T-helper 1 cell (primary cell): ENCODE measurements around the gene MARK3.
A peak's percentile ranks its signal among the peaks of the same experiment; 100 is the strongest.

Source experiments
- DNase-seq, 5 donors: peaks; one replicate each; pipeline ENCODE4 v3.0.0-alpha.2; 2012 to 2020

Gene MARK3

DNA sequence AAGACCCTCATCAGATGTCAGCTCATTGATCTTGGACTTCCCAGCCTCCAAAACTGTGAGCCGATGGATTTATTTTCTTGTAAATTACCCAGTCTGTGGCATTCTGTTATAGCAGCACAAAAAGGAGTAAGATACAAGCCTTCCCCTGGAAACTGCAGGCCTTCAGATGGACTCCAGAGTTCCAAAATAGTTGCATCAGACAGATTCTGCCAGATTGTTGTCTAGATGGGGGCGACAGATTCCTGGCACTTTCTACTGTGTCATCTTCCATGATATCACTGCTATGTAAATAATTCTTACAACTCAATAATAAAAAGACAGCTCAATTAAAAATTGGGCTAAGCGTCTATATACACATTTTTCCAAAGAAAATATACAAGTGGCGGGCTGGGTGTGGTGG, 17.2 kb upstream of the MARK3 start:
- DNase-seq, result no peak

DNA sequence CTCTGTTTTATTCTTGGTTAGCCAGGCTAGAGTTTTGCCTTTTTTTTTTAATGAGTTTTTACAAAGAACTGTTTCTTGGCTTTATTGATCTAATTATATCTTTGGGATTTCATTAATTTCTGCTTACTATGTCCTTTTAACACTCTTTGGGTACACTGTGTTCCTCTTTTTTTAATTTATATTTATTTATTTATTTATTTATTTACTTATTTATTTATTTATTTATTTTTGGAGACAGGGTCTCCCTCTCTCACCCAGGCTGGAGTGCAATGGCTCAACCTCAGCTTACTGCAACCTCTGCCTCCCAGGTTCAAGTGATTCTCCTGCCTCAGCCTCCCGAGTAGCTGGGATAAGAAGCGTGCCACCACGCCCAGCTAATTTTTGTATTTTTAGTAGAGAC, 15.1 kb upstream of the MARK3 start:
- no peak for DNase-seq

DNA sequence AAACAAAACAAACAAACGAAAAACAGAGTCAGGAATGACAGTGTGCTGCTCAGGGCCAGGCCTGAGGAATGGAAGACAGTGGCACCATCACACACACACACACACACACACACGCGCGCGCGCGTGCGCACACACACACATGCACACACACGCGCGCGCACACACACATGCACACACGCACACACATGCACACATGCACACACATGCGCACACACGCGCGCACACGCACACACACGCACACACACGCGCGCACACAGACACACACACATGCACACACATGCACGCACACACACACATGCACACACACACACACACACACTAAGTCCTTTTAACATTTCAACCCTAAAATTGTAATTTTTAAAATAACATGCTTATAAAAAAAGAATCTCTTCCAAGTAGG, 13.2 kb upstream of the MARK3 start:
- DNase-seq, result no peak

DNA sequence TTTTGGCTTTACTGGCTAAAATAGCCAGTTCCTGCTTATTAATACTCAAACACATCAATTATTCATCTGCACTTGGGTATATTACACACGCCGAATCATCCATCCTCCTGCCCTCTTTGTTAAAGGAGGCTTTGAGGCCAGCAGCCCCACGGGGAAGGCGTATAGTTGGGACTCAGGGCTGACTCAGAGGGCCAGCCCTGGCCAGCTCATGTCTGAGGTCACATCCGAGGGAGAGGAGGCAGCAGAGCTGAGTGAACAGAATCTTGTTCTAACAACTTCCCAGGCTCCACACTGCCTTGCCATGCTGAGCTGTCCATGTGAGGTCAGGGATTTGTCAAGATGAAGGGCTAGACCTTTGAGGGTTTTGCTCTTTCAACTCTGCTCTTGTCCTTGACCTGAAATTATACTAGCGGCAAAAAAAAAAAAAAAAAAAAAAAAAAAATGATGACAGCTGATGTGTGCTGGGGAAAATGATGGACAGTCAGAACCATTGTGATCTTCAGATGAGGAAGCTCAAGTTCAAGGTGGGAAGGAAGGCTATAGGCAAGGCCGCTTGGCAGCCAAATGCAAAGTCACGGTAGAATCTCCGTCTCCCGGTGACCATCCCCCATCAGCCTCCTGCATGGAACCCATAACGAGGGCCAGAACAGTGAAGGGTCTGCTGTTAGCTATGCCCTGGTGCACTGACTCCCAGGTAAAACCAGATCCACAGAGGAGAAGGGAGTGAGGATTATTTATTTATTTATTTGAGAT, 12.5 kb upstream of the MARK3 start:
- DNase-seq, result no peak

DNA sequence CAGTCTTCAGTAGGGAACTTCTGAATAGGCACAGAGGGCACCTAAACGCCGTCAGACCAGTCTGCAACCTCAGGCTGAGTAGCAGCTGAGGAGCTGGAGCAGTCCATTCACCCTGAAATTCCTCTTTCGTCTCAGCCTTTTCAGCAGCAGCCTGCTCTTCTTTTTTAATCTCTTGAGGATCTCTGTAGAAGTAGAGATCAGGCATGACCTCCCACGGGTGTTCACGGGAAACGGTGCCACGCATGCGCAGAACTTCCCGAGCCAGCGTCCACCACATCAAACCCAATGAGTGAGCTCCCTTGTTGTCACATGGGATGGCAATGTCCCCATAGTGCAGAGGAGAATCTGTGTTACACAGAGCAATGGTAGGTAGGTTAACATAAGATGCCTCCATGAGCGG, 11.1 kb upstream of the MARK3 start:
- DNase-seq, result no peak

DNA sequence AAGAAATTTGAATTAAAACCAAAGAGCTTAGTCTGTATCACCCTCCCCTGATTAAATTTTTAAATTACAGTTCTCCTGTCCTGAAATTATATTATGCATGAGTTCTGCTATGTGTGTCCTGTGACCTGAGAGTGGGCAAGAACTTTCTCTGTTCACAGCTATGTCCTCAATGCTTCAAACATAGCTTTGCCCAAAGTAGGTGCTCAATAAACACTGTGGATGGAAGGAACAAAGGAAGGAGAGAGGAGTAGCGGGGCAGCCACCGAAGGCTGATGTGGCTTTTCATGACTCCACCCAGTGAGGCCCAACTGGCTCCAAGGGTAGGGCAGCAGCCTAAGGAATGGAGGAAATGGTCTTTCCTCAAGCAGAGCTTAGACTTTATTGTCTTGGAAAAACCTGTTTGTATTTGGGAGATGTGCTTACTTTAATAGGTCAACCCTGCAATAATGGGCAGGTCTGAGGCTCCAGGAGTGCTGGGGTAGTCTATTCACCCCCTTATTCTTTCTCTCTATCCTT, 7.6 kb upstream of the MARK3 start:
- no peak for DNase-seq

DNA sequence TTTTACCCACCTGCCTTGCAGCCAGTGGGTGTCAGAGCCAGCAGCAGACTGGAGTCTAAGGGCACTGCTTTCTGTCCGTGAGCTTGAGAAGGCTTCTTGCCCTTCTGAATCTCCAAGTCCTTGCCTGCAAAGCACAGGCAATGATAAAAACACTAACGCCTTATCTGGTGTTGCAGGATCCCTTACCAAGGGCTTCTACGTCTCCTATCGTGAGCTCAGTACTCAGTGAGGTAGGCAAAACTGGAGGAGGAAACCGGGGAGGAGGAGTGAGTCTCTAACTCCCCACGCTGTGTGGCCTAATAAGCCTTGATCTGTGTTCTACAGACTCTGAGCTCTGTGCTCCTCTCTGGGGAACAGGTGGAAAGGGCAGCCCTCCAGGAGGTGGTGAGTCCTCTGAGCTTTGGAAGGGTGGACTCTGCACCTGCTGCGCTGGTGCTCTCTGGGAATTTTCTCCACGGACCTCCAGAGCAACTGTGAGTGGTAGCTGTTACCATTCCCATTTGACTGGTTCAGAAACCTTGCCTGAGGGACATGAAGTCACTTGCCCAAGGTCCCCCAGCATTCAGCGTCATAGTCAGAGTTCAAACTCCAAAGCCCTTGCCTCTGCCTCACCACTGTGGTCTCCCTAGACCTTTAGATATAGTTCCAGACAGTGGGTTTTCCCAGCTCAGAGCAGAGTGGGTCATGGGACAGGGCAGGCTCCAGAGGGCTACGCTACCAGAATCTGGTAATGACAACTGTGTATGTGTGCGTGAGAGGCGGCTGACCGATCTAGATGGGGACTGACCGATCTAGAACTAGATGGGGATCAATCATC, 7.0 kb upstream of the MARK3 start:
- DNase-seq, result no peak

DNA sequence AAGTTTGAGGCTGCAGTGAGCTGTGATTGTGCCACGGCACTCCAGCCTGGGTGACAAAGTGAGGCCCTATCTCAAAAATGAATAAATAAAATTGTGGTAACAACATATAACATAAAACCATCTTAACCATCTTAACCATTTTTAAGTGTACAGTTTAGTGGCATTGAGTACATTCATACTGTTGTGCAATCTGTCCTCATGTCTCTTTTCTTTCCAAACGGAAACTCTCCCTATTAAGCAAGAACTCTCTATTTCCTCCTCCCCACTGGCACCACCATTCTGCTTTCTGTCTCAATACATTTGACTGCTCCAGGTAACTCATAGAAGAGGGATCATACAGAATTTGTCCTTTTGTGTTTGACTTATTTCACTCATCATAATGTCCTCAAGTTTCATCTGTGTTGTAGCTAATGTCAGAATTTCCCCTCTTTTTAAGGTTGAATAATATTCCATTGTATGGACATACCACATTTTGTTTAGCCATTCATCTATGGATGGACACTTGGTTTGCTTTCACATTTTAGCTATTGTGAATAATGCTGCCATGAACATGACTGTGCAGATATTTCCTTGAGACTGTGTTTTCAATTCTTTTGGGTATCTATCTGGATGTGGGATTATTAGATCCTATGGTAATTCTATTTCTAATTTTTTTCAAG, 4.4 kb upstream of the MARK3 start:
- no peak for DNase-seq

DNA sequence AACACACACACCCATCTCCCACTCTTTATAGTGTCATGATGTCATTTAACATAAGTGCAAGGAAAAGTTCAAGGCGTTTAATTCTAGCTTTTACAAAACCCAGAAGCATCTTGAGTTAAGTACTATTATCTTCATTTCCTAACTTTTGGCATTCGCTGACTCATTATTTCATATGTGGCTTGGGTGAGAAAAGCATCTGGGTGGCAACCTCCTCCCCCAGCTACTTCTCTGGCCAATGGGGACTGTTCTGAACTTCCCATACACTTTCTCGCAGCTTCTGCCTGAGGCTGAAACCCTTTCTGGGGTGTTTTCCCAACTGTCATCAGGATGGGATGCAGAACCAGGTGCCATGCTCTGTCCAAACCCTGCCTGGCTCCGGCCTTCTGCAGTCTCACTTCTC, 2.8 kb upstream of the MARK3 start:
- DNase-seq, result peak in 1 of 5 donors; percentile 8

DNA sequence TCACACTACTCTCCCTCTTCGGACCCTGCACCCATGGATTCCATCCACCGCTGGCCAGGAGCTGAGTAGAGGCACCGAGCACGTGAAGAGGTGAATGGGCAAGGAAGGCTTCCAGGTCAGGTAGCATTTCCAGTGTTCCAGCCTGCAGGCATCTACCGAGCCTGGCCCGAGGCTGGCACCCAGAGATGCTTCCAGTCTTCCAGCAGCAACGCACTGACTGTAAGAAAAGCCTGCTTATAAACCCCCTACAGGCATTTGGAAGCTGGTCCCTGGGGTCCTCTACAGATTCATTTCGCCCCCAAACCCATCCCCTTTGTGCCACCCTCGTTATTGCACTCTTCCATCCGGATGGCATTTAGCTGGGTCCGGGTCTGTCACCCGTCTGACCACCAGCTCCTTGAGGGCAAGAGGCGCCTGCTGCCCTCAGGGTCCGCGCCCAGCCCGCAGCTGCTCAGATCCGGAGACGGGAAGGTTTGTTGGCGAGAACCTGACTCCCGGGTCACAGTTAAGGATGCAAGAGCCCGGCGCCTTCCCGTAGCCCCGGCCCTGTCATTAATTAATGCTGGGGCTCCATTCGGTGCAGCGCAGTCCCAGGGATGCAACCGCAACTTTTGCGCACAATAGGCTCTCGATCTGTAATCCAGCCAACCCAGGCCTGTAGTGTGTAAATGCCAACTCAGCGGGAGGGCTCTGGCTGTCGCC, 614 bp upstream of the MARK3 start:
- no peak for DNase-seq

DNA sequence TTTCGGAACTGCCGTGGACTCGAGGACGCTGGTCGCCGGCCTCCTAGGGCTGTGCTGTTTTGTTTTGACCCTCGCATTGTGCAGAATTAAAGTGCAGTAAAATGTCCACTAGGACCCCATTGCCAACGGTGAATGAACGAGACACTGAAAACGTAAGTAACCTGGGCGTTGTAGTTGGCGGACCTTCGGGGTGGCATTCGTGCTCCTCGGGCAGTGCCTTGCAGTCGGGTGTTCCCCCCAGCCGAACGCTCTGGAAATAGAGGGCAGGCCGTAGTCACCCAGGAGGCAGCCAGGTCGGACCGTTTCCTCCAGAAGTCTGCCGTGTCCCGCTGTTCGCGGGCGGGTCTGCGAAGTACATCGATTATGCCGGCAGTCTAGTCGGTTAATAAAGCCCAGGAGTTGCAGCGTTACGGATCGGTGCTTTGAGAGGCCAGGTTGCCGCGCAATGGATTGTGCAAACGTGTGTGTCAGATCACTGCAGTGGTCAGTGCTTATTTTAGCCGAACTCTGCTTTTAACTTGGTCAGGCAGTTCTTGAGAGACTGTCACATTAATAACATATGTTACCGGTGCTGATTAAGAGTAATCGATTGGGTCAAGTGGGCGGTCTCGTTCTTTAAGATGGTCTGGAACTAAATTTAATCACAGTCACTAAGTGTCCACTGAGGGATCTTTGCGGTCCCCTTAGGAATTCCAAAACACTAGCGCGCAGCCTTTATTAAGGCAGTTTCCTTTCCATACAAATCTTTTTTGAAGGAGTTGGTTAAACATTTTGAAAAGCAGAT, 906 bp downstream of the MARK3 start:
- DNase-seq, result peak in 4 of 5 donors; percentile 15 to 45 (median 24)

DNA sequence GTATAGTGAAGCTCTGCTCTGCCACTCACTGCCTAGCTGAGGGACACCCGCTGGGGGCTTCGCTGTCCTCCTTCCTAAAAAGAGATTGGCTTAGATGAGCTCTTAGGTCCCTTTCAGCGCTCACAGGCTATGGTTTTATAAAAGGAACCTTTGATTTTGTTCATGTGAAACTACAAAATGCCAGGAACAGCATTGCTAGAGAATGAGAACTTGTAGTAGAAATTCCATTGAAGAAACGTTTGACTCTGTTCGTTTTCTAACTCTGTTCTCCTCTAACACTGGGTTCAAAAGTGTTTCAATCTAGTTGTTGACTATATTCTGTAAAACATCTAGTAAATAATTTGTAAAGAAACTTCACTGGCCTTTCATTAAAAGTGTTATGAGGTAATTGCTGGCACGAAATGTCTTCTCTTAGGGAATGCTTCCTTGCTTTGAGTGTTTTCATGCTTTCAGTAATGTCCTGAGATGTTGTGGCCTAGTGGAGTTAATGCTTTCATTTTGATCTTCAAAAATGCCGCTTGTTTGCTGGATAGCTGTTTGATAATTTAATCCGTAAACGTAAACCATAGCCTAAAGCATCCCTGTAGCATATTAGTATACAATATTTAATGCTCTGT, 1.6 kb downstream of the MARK3 start:
- peak in 1 of 5 donors; percentile 9 for DNase-seq

DNA sequence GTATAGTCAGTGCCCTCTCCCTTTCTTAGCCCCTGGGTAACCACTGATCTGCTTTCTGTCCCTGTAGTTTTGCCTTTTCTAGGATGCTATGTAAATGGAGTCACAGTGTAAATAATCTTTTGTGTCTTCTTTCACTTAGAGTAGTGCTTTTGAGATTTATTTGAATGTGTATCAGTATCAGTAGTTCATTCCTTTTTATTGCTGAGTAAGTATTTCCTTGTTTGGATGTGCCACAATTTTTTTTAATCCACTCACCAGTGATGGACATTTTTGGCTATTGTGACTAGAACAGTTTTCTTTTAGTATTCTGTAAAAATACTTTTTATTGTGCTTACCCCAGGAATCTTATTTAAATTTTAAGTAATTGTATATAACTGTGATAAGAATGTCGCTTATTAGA, 3.4 kb downstream of the MARK3 start:
- DNase-seq, result no peak

DNA sequence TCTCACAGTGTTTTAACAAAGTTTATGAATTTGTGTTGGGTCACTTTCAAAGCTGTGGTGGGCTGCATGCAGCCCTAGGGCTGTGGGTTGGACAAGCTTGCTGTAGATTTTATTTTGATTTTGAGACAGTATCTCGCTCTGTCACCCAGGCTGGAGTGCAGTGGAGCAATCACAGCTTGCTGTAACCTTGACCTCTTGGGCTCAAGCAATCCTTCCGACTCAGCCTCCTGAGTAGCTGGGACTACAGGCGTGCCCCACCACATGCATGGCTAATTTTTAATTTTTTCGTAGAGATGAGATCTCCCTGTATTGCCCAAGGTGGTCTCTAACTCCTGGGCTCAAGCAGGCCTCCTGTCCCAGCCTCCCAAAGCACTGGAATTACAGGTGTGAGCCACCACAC, 5.4 kb downstream of the MARK3 start:
- DNase-seq, result no peak

DNA sequence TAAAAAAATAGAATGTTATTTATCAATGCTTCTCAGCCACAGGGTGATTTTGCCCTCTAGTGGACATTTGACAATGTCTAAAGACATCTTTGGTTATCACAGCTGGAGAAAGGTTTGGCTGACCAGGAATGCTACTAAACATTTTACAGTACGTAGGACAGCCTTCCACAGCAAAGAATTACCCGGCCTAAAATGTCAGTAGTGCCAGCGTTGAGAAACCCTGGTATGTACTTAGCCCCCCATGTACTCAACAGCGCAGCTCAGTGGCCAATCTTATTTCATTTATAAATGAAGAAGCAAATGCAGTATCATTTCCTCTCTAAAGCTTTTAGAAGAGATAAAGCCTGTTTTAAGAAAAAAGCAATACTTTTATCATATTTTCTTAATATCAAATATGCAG, 5.8 kb downstream of the MARK3 start:
- peak in 4 of 5 donors; percentile 19 to 33 (median 28) for DNase-seq

DNA sequence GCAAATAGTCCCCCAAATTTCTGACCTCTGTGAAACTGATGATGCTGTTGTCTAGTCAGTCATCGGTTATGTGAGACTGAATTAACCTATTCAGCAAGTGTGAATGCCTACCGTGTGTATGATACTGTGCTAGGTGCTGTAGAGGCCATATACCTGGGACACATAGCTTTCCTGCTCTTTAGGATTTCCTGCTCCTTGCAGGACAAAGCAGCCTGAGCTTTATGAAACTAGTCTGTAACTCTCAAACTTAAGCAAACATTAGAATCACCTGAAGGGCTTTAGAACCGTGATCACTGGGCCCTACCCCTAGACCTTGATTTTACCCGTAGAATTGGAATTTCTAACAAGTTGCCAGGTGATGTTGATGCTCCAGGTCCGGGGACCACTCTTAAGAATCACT, 6.9 kb downstream of the MARK3 start:
- no peak for DNase-seq

DNA sequence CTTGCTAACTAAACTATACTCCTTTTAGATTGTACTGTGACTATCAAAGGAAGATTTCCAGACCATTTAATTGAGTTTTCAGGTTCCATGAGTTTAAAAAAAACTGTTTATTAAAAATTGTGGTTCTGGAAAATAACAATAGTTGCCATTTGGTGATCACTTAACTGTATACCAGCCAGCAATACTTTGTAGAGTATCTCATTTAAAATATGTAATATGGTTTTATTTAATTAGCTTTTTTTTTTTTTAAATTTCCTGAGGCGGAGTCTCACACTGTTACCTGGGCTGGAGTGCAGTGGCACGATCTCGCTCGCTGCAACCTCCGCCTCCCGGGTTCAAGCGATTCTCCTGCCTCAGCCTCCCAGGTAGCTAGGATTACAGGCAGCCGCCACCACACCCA, 7.4 kb downstream of the MARK3 start:
- DNase-seq, result no peak

DNA sequence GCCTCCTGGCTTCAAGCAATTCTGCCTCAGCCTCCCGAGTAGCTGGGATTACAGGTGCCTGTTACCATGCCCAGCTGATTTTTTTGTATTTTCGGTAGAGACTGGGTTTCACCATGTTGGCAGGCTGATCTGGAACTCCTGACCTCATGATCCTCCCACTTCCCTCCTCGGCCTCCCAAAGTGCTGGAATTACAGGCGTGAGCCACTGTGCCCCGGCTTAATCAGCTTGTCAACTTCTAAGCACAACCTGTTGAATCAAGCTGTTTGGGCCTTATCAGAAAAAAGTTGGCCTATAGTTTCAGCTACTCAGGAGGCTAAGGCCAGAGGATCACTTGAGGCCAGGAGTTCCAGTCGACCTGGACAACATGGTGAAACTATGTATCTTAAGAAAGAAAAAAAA, 7.9 kb downstream of the MARK3 start:
- no peak for DNase-seq

DNA sequence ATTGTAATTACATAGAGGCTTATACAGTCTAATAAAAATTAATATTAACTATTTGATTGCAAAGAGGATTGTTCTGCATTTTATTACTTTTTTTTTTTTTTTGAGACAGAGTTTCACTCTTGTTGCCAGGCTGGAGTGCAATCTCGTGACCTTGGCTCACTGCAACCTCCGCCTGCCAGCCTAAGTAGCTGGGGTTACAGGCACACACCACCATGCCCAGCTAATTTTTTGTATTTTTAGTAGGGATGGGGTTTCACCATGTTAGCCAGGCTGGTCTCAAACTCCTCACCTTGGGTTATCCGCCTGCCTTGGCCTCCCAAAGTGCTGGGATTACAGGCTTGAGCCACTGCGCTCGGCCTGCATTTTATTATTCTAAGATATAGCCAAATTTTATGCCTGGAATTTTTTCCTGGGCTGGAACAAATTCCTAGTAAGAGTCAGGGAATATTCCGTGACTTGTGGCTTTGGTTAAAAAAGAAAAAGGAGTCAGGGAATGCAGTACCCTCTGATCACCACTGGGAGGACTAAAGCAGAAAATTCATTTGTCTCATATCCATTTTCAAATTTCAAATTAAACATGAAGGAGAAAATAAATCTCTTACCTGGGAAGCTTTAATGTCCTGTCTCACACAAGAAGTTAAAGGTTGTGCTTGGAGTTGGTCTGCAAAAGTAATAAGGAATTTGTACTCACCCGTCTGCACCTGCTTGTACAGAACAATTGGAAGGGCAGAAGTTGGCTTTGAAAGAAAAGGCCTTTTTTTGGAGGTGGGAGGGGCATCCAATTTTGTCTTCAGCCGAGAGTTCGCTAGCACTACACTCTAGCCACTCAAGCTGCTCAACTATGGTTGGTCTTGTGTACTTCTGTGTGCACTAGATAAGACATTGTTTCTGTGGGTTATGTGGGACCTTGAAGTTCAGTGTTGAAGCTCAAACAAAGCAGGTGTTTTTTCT, 8.7 kb downstream of the MARK3 start:
- DNase-seq, result peak in 1 of 5 donors; percentile 10

DNA sequence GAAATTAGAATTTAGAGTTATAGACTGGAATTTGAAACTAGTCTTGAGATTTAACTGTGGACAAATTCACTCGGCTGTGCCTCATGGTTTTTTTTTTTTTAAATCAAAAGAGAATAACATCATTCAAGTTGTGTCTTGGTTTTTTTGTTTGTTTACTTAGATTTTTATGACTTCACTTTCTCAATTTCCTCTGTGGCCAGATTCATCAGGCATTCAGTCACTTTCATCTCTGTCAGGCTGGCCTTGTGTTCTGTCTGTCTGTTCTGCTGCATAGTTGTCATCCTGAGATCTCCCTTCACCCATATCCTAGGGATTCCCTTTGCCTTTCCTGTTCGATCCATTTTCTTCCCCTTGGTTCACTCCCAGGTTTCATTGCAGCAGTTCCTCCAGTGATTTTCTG, 10.0 kb downstream of the MARK3 start:
- peak in 1 of 5 donors; percentile 11 for DNase-seq
